Measurements from ENCODE around the gene ABCB8. TPM values are rescaled to one million over a fixed set of nuclear protein-coding genes. Genes with fewer than 3 reads are reported as not detected.
A peak's percentile ranks its signal among the peaks of the same experiment; 100 is the strongest.

The ABCB8 gene
- total and polyA plus RNA-seq, 7 experiments from 2014 or later: 13.8 to 88.0 (median 64.4) TPM

DNA sequence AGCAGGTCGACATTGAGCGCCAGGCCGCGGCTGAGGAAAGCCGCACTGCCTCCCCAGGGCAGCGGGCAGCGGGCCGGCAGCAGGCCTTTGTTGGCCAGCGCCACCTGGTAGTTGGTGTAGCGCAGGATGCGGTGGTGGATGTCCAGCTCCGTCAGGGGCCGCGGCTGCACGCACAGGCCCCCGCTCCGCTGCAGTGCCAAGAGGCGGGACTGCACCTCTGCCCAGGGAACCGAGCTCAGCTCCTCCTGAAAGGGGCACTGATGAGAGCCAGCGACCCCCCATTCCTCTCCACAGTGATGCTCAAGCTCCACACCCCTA, 9.2 kb upstream of the ABCB8 start:
- POLR2A ChIA-PET: interaction anchor here (0.7 to 3.9 kb wide), 19 partner anchors 8 to 323 kb away, joined by 3 to 28 read pairs (median 6); partner anchors contain the start of genes ABCB8, CDK5, FASTK and NOS3
- H3K4me3 ChIP-seq (ENCODE audit: low read length): peak overlapping the region; percentile 41
- peaks cover 33 to 60% (median 46%) of the 10 kb centered on the region in 7 donors for H3K4me1 Mint-ChIP-seq
- intact Hi-C loops (cut with micrococcal nuclease): no loop called here
- H3K36me3 Mint-ChIP-seq: peaks cover 0 to 9% (median 0%) of the 10 kb centered on the region in 5 donors
- CTCF ChIA-PET: interaction anchor here (0.8 to 5.2 kb wide), 20 partner anchors 9 to 613 kb away, joined by 3 to 52 read pairs (median 5); partner anchors contain the start of gene ABCB8
- DNase-seq (no peak), ATAC-seq (no peak)
- peaks cover 0 to 37% (median 0%) of the 10 kb centered on the region in 5 donors for H3K27me3 Mint-ChIP-seq
- no peaks in the 10 kb centered on the region for H3K36me3 ChIP-seq (ENCODE audit: control insufficient read depth in 2 of 3, insufficient read depth in 3 of 3, low read length in 3 of 3)
- peak overlapping the region; percentile 65 to 94 (median 82) for H3K4me3 Mint-ChIP-seq
- H3K9me3 Mint-ChIP-seq: peaks cover 0 to 3% (median 0%) of the 10 kb centered on the region in 11 donors
- no peaks in the 10 kb centered on the region for H3K9me3 ChIP-seq (ENCODE audit: control insufficient read depth in 2 of 3, low read length in 3 of 3)
- peak overlapping the region; percentile 56 to 99 (median 69) for H3K27ac Mint-ChIP-seq
- no peaks in the 10 kb centered on the region for H3K27me3 ChIP-seq (ENCODE audit: control insufficient read depth in 2 of 2, insufficient read depth in 2 of 2, low read length in 2 of 2)
- H3K4me1 ChIP-seq (ENCODE audit: control insufficient read depth in 2 of 2, insufficient read depth in 2 of 2, low read length in 2 of 2): peaks cover 23 to 48% of the 10 kb centered on the region in 2 donors
- H3K27ac ChIP-seq (ENCODE audit: low read depth, low read length): no peak overlapping the region

DNA sequence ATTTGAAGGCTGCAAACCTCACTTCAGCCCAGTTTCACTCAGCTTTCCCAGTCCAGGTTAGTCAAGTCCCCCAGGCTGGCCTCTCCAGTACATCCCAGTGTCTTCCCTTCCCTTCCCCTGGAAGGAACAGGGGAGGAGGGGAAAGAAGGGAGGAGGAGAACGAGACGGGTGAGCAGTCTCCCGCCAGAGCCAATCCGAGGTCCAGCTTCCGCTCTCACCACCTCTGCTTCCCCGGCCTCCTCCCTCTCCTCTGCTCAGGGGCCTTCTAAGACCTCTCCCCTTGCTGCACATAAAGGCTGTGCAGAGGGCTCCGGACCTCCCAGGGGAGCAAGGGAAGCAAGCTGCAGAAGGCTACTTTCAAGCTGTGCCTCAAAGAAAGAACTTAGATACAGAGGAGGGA, 8.0 kb upstream of the ABCB8 start:
- H3K4me1 ChIP-seq (ENCODE audit: control insufficient read depth in 2 of 2, insufficient read depth in 2 of 2, low read length in 2 of 2): peaks cover 12 to 38% of the 10 kb centered on the region in 2 donors
- Mint-ChIP-seq H3K4me3 (peak overlapping the region in 5 of 10 donors; percentile 21 to 94 (median 58)), H3K36me3 (peaks cover 0 to 4% (median 0%) of the 10 kb centered on the region in 5 donors), H3K27me3 (peaks cover 0 to 39% (median 0%) of the 10 kb centered on the region in 5 donors), H3K4me1 (peaks cover 24 to 48% (median 36%) of the 10 kb centered on the region in 7 donors), H3K9me3 (peaks cover 0 to 2% (median 0%) of the 10 kb centered on the region in 11 donors), H3K27ac (peak overlapping the region in 1 of 9 donors; percentile 54)
- DNase-seq (no peak), ATAC-seq (no peak)
- POLR2A ChIA-PET: interaction anchor here (0.7 to 3.6 kb wide), 5 partner anchors 8 to 45 kb away, joined by 3 to 28 read pairs (median 12); partner anchors contain the start of gene ABCB8
- no peak overlapping the region for H3K4me3 ChIP-seq (ENCODE audit: low read length)
- CTCF ChIA-PET: interaction anchor here (1.0 to 5.2 kb wide), 4 partner anchors 9 to 112 kb away, joined by 3 to 52 read pairs (median 8); no protein-coding TSS in a partner anchor
- intact Hi-C loops (cut with micrococcal nuclease): loop anchor here in 1 of 2 donors (10.0 kb wide), 1 partner anchor 325 kb away; the partner anchor contains the start of gene NUB1
- no peaks in the 10 kb centered on the region for H3K27me3 ChIP-seq (ENCODE audit: control insufficient read depth in 2 of 2, insufficient read depth in 2 of 2, low read length in 2 of 2)
- H3K9me3 ChIP-seq (ENCODE audit: control insufficient read depth in 2 of 3, low read length in 3 of 3): no peaks in the 10 kb centered on the region
- H3K27ac ChIP-seq (ENCODE audit: low read depth, low read length): no peak overlapping the region
- H3K36me3 ChIP-seq (ENCODE audit: control insufficient read depth in 2 of 3, insufficient read depth in 3 of 3, low read length in 3 of 3): no peaks in the 10 kb centered on the region

DNA sequence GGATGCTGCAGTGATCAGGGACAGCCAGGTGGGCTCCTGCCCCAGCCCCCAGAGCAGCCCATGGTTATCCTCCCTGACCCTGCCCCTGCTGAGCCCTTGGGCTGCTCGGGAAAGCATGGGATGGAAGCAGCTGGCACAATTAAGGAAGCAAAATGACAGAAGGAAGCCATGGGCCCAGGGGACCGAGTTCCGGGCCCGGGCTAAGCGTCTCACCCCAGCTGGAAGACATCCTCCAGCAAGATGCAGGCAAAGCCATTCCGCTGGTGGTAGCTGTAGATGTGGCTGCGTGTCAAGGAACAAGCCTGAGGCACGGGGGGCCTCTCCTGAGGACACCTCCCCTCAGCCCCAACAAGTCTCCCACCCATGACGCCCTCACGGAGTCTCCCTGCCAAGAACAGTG, 5.0 kb upstream of the ABCB8 start:
- intact Hi-C loops (cut with micrococcal nuclease): loop anchor here in 1 of 2 donors (10.0 kb wide), 1 partner anchor 322 kb away; the partner anchor contains the start of gene NUB1
- peak overlapping the region in 1 of 9 donors; percentile 12 for H3K27ac Mint-ChIP-seq
- no peaks in the 10 kb centered on the region for H3K36me3 Mint-ChIP-seq
- Histone ChIP-seq H3K27me3 (ENCODE audit: control insufficient read depth in 2 of 2, insufficient read depth in 2 of 2, low read length in 2 of 2) (no peaks in the 10 kb centered on the region), H3K27ac (ENCODE audit: low read depth, low read length) (no peak overlapping the region), H3K4me1 (ENCODE audit: control insufficient read depth in 2 of 2, insufficient read depth in 2 of 2, low read length in 2 of 2) (peaks cover 9 to 10% of the 10 kb centered on the region in 2 donors), H3K4me3 (ENCODE audit: low read length) (no peak overlapping the region), H3K36me3 (ENCODE audit: control insufficient read depth in 2 of 3, insufficient read depth in 3 of 3, low read length in 3 of 3) (no peaks in the 10 kb centered on the region), H3K9me3 (ENCODE audit: control insufficient read depth in 2 of 3, low read length in 3 of 3) (no peaks in the 10 kb centered on the region)
- POLR2A ChIA-PET: interaction anchor here (0.6 kb wide), 1 partner anchor 546 kb away, joined by 3 read pairs; no protein-coding TSS in a partner anchor
- H3K4me1 Mint-ChIP-seq: peaks cover 16 to 30% (median 20%) of the 10 kb centered on the region in 7 donors
- no peak overlapping the region for H3K4me3 Mint-ChIP-seq
- DNase-seq (no peak), ATAC-seq (no peak)
- H3K27me3 Mint-ChIP-seq: peaks cover 0 to 37% (median 0%) of the 10 kb centered on the region in 5 donors
- CTCF ChIA-PET: interaction anchor here (1.5 kb wide), 1 partner anchor 61 kb away, joined by 6 read pairs; no protein-coding TSS in a partner anchor
- H3K9me3 Mint-ChIP-seq: peaks cover 0 to 2% (median 0%) of the 10 kb centered on the region in 11 donors

DNA sequence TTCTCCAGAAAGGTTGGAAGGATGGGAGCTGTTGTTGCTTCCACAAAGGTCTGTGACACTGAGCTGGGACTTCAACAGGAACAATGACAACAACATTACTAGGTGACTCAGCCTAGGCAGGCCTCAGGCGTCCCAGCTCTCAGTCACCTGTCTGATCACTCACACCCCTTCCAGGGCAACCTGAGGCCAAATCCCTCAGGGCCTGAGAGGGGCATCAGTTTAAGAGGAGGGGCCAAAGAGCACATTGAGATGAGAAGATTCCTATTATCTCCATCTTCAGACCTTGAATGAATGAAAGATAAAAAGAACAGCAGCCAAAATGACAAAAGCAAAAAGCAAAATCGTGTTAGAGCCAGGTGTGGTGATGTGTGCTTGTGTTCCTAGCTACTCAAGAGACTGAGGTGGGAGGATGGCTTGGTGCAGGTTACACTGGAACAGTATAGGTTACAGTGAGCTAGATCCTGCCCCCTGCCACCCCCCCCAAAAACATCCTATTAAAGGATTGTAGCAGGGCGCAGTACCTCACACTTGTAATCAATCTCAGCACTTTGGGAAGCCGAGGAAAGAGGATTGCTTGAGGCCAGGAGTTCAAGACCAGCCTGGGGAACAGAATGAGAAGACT, 3.7 kb upstream of the ABCB8 start, which contains the start of gene ATG9B:
Gene ATG9B, minus strand, starts transcription at position 60 of the 622 bp plus-strand sequence. CDS start 71 bp downstream, outside the sequence.
- Mint-ChIP-seq H3K4me3 (peak within 1 kb of the TSS in 1 of 10 donors; percentile 35), H3K27me3 (peaks cover 0 to 30% (median 0%) of the 10 kb centered on the region in 5 donors), H3K27ac (peak within 1 kb of the TSS in 5 of 9 donors; percentile 0 to 58 (median 41)), H3K9me3 (peaks cover 0 to 2% (median 0%) of the 10 kb centered on the region in 11 donors), H3K36me3 (no peaks in the 10 kb centered on the region), H3K4me1 (peaks cover 16 to 28% (median 19%) of the 10 kb centered on the region in 7 donors)
- no peak within 1 kb of the TSS for H3K4me3 ChIP-seq (ENCODE audit: low read length)
- H3K36me3 ChIP-seq (ENCODE audit: control insufficient read depth in 2 of 3, insufficient read depth in 3 of 3, low read length in 3 of 3): no peaks in the 10 kb centered on the region
- intact Hi-C loops (cut with micrococcal nuclease): loop anchor here (5.0 to 10.0 kb wide), 2 partner anchors 320 to 702 kb away; partner anchors contain the start of genes ACTR3C (in 1 of the 2), LRRC61 (in 1 of the 2) and NUB1 (in 1 of the 2)
- ATAC-seq (no peak), DNase-seq (no peak)
- ChIA-PET POLR2A (no interaction called here), CTCF (interaction anchor here (0.8 kb wide), 1 partner anchor 36 kb away, joined by 3 read pairs; no protein-coding TSS in a partner anchor)
- peaks cover 6 to 7% of the 10 kb centered on the region in 2 donors for H3K4me1 ChIP-seq (ENCODE audit: control insufficient read depth in 2 of 2, insufficient read depth in 2 of 2, low read length in 2 of 2)
- no peaks in the 10 kb centered on the region for H3K27me3 ChIP-seq (ENCODE audit: control insufficient read depth in 2 of 2, insufficient read depth in 2 of 2, low read length in 2 of 2)
- H3K9me3 ChIP-seq (ENCODE audit: control insufficient read depth in 2 of 3, low read length in 3 of 3): no peaks in the 10 kb centered on the region
- no peak within 1 kb of the TSS for H3K27ac ChIP-seq (ENCODE audit: low read depth, low read length)

DNA sequence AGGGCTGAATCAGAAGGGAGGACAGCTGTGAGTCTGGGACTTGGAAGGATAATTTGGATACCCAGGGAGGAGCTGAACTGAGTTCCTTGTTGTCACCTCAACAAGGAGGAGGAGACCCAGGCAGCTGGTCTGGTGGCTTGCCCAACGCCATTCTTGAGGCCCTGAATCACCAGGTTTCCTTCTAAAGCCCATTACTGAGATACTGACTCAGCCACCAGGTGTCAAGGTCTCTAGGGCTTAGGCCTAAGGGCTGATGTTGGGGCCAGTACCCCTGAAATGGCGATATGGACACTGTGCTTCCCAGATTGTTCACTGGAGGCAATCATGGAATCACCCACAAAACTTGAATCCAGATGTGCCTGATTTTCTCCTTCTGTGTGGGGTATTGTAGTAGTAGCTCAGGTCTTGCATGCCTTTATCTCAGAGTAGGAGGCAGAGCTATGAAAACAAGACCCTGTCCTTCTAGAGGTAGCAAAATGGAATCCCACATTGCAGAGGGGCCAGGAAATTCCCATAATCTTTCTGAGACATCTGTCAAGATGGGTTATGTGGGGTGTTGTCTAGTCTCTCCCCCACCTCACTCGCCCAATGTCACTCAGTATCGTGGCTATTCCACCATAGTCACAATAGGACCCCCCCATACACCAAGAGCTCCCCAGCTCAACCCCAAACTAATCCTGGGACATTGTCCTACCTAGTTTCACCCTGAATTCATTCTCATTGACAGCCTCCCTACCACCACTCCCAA, 2.2 kb upstream of the ABCB8 start:
- no peak overlapping the region for H3K27ac ChIP-seq (ENCODE audit: low read depth, low read length)
- H3K36me3 ChIP-seq (ENCODE audit: control insufficient read depth in 2 of 3, insufficient read depth in 3 of 3, low read length in 3 of 3): peaks cover 0 to 2% (median 0%) of the 10 kb centered on the region in 3 experiments
- ATAC-seq: no peak
- Mint-ChIP-seq H3K9me3 (peaks cover 0 to 2% (median 0%) of the 10 kb centered on the region in 11 donors), H3K27ac (peak overlapping the region in 6 of 9 donors; percentile 59 to 100 (median 98)), H3K36me3 (peaks cover 0 to 2% (median 0%) of the 10 kb centered on the region in 5 donors), H3K4me1 (peaks cover 20 to 35% (median 25%) of the 10 kb centered on the region in 7 donors), H3K4me3 (peak overlapping the region in 4 of 10 donors; percentile 1 to 34 (median 25)), H3K27me3 (peaks cover 0 to 15% (median 0%) of the 10 kb centered on the region in 5 donors)
- no peak for DNase-seq
- H3K4me3 ChIP-seq (ENCODE audit: low read length): no peak overlapping the region
- ChIA-PET POLR2A (interaction anchor here (0.9 to 1.3 kb wide), 3 partner anchors 11 to 61 kb away, joined by 3 to 4 read pairs (median 3); no protein-coding TSS in a partner anchor), CTCF (interaction anchor here (0.8 to 1.0 kb wide), 2 partner anchors 9 to 86 kb away, joined by 3 read pairs; no protein-coding TSS in a partner anchor)
- H3K27me3 ChIP-seq (ENCODE audit: control insufficient read depth in 2 of 2, insufficient read depth in 2 of 2, low read length in 2 of 2): no peaks in the 10 kb centered on the region
- intact Hi-C loops (cut with micrococcal nuclease): loop anchor here (5.0 to 10.0 kb wide), 2 partner anchors 319 to 704 kb away; partner anchors contain the start of genes ACTR3C (in 1 of the 2), LRRC61 (in 1 of the 2) and NUB1 (in 1 of the 2)
- no peaks in the 10 kb centered on the region for H3K9me3 ChIP-seq (ENCODE audit: control insufficient read depth in 2 of 3, low read length in 3 of 3)
- H3K4me1 ChIP-seq (ENCODE audit: control insufficient read depth in 2 of 2, insufficient read depth in 2 of 2, low read length in 2 of 2): peaks cover 6% of the 10 kb centered on the region in 2 donors

Measured in naive thymus-derived CD4-positive, alpha-beta T cell (primary cell).